GM12872 (cell line): ENCODE data around the gene C1QTNF4.

Source experiments
- CTCF ChIP-seq: IDR thresholded peaks from 3 replicates; pipeline ENCODE4 v1.5.1; 2011; ENCODE audit warnings: low read depth, mild to moderate bottlenecking, low read length, moderate library complexity; ENCODE audit not compliant: insufficient read depth

The C1QTNF4 gene

GRCh38 chr11:47617417-47617809 lies 23.2 kb upstream of the C1QTNF4 start:
- TF ChIP-seq CTCF = no peak

DNA sequence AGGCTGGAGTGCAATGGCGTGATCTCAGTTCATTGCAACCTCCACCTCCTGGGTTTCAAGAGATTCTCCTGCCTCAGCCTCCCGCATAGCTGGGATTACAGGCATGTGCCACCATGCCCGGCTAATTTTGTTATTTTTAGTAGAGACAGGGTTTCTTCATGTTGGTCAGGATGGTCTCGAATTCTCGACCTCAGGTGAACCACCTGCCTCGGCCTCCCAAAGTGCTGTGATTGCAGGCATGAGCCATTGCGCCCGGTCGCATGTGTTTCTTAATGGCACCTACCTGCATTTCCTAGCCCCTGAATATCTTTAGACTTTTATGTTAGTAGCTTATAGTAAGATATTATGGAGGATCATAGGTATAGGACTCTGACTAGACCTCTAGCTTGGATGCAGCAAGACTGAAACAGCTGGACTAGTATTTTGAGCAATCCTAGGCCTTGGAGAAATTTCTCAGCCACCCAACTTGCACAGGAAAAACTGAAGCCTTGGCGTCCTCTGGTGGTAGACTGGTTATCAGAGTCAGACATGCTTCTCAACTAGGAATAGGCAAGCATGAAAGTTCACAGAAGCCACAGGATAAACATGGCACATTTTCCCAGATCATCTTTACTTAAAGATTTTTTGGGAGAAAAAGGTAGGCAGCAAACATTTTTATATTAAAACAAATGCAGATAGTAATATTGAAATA lies 22.7 kb upstream of the C1QTNF4 start:
- peak; percentile 73 for TF ChIP-seq CTCF

DNA sequence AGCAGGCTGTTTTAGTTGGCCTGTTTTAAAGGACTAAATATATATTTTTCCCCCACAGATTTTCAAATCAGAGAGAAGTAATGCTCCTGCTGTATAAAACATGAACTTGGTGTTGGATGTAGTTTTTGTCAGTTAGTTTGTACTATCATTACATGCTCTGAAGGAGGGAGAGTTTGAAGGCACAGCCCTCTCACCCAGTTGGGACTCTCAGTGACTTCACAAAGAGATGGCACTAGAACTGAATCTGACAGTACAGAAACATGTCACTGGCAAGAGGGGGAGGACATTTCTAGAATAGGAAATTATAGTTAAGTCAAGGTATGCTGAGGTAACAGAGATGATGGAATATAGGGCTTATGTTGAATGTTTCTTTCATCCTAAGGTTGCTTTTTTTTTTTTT lies 21.0 kb upstream of the C1QTNF4 start:
- TF ChIP-seq CTCF = no peak

- no peak for TF ChIP-seq CTCF
Measured at GRCh38 chr11:47611348-47611794, 17.2 kb upstream of the C1QTNF4 start.

DNA sequence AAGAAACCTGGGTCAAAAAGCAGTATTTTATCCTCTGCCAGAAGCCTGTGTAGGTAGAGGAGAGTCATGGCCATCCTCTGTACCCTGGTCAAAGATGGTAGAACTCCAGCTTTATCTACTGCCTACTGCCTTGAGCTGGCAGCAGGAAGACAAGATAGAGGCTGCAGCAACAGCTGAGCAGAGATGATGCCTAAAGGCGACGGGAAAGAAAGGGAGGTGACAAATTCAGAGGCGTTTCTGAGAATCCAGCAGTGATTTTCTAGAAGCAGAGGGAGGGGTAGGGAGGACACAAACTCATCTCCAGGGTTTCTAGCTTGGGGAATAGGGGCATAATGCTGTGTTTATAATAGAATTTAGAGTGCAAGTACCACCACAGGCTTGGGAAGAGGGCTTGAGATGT lies 15.5 kb upstream of the C1QTNF4 start:
- TF ChIP-seq CTCF = no peak

DNA sequence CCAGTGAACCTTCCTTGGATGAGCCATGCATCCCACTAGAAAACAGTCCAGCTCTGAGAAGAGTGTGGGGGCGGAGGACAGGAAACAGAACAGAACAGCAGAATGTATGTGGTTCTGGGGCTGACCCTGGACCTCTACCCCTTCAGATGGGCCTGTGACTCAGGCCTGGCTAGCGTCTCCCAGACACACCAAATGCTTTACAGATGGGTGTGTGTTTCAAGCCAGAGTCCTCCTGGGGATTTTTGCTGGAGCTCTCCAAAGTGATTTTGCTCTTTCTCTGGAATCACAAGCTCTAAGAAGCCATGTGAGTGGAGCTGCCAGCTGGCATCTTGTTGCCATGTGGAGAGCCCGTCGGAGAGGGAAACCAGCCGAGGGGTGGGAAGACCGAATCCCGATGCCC lies 13.2 kb upstream of the C1QTNF4 start:
- no peak for TF ChIP-seq CTCF

DNA sequence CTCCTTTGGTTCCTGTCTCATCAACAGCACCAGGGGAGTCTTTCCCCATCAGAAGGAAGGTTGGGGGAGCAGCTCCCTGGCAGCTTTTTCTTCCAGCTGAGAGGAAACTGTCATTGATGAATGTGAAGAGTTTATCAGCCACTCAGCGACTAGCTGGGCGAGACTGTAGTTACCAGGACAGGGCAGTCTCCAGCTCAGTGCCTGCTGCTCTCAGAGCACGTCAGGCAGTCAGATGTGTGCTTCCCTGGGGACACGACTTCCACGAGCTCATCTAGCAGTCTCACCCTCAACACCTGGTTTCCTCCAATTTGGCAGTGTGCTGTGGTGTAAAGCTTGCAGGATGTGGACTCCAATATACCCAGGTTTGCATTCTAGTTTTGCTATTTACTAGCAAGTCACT lies 12.5 kb upstream of the C1QTNF4 start:
- TF ChIP-seq CTCF = no peak
